Dedifferentiated amniotic fluid mesenchymal stem cell (primary cell): ENCODE results near the gene PLEKHG5.
"Not testable (repeated sequence)": the region's sequence is repeated elsewhere in the genome, so short reads cannot be mapped to it uniquely, and the experiment has no call there.

ENCODE experiments used
- DNase-seq: peaks from one replicate; pipeline ENCODE4 v3.0.0-alpha.2; 2016; ENCODE audit errors: extremely low spot score

Gene PLEKHG5

GRCh38 chr1:6495540-6496364, 4.3 kb upstream of the PLEKHG5 start:
- no peak for DNase-seq

- DNase-seq = no peak
Observed at GRCh38 chr1:6495041-6495441, 3.6 kb upstream of the PLEKHG5 start.

- DNase-seq = no peak
Observed at GRCh38 chr1:6494627-6495026, 3.2 kb upstream of the PLEKHG5 start.

GRCh38 chr1:6493834-6494223, 2.4 kb upstream of the PLEKHG5 start:
- DNase-seq = not testable (repeated sequence)

GRCh38 chr1:6491966-6492365, 499 bp upstream of the PLEKHG5 start:
- DNase-seq = no peak

- DNase-seq = no peak
Observed at GRCh38 chr1:6491081-6491449, 402 bp downstream of the PLEKHG5 start.

- DNase-seq = peak; percentile 28
Observed at GRCh38 chr1:6490181-6491080, 1.0 kb downstream of the PLEKHG5 start.

- peak; percentile 57 for DNase-seq
Observed at GRCh38 chr1:6489799-6490180, 1.7 kb downstream of the PLEKHG5 start.

- DNase-seq = no peak
Observed at GRCh38 chr1:6489383-6489765, 2.1 kb downstream of the PLEKHG5 start.

GRCh38 chr1:6488602-6489382, 2.7 kb downstream of the PLEKHG5 start:
- DNase-seq = no peak

- no peak for DNase-seq
Observed at GRCh38 chr1:6487804-6488484, 3.5 kb downstream of the PLEKHG5 start.

GRCh38 chr1:6486433-6487011, 4.9 kb downstream of the PLEKHG5 start:
- DNase-seq = peak; percentile 84

GRCh38 chr1:6485168-6486101, 6.0 kb downstream of the PLEKHG5 start:
- no peak for DNase-seq

- DNase-seq = no peak
Observed at GRCh38 chr1:6484826-6485167, 6.7 kb downstream of the PLEKHG5 start.

GRCh38 chr1:6483761-6484117, 7.7 kb downstream of the PLEKHG5 start:
- DNase-seq = no peak

- DNase-seq = no peak
Observed at GRCh38 chr1:6483017-6483760, 8.3 kb downstream of the PLEKHG5 start.

GRCh38 chr1:6481820-6482219, 9.6 kb downstream of the PLEKHG5 start:
- no peak for DNase-seq

- no peak for DNase-seq
Observed at GRCh38 chr1:6477039-6477820, 14.2 kb downstream of the PLEKHG5 start.

GRCh38 chr1:6476483-6476882, 15.0 kb downstream of the PLEKHG5 start:
- no peak for DNase-seq
